ENCODE data around the gene LRRC1.

- TF ChIP-seq CTCF (conservative IDR thresholded peaks at IDR 0.05 in 1 of 2, IDR thresholded peaks at IDR 0.05 in 1 of 2; ENCODE audit: extremely low read depth in 1 of 2, insufficient read depth in 1 of 2, low read depth in 1 of 2, low read length in 2 of 2) (no peak), EZH2 (IDR thresholded peaks at IDR 0.05; ENCODE audit: borderline replicate concordance, low read length) (no peak)
Observed at GRCh38 chr6:53864781-53865180, 70.0 kb downstream of the LRRC1 start.
